Measurements from ENCODE around the gene FBN1.

FBN1 gene

GRCh38 chr15:48384616-48385015 is 260.9 kb downstream of the FBN1 start:
- ATAC-seq, result no peak
- TF ChIP-seq, protein P1, sequence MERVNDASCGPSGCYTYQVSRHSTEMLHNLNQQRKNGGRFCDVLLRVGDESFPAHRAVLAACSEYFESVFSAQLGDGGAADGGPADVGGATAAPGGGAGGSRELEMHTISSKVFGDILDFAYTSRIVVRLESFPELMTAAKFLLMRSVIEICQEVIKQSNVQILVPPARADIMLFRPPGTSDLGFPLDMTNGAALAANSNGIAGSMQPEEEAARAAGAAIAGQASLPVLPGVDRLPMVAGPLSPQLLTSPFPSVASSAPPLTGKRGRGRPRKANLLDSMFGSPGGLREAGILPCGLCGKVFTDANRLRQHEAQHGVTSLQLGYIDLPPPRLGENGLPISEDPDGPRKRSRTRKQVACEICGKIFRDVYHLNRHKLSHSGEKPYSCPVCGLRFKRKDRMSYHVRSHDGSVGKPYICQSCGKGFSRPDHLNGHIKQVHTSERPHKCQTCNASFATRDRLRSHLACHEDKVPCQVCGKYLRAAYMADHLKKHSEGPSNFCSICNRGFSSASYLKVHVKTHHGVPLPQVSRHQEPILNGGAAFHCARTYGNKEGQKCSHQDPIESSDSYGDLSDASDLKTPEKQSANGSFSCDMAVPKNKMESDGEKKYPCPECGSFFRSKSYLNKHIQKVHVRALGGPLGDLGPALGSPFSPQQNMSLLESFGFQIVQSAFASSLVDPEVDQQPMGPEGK (CRISPR knock-in tag; IDR thresholded peaks at IDR 0.05; ENCODE audit: borderline replicate concordance), result no peak
- no peak for TF ChIP-seq OSR1 (CRISPR knock-in tag; IDR thresholded peaks at IDR 0.05)
- TF ChIP-seq TSHZ2 (CRISPR knock-in tag; IDR thresholded peaks at IDR 0.05), result no peak
- TF ChIP-seq ZNF8 (CRISPR knock-in tag; IDR thresholded peaks at IDR 0.05), result no peak
- no peak for TF ChIP-seq RARB (CRISPR knock-in tag; IDR thresholded peaks at IDR 0.05)
- no peak for TF ChIP-seq ARNTL (CRISPR knock-in tag; IDR thresholded peaks at IDR 0.05; ENCODE audit: borderline replicate concordance, low read depth)
- TF ChIP-seq ZFP30 (CRISPR knock-in tag; IDR thresholded peaks at IDR 0.05), result no peak
- no peak for TF ChIP-seq CSDC2 (CRISPR knock-in tag; IDR thresholded peaks at IDR 0.05)
- no peak for TF ChIP-seq GLIS3 (CRISPR knock-in tag; IDR thresholded peaks at IDR 0.05)
- TF ChIP-seq ESRRG (CRISPR knock-in tag; IDR thresholded peaks at IDR 0.05), result no peak
- no peak for TF ChIP-seq TCF4 (CRISPR knock-in tag; IDR thresholded peaks at IDR 0.05; ENCODE audit: borderline replicate concordance)
- TF ChIP-seq, protein P2, sequence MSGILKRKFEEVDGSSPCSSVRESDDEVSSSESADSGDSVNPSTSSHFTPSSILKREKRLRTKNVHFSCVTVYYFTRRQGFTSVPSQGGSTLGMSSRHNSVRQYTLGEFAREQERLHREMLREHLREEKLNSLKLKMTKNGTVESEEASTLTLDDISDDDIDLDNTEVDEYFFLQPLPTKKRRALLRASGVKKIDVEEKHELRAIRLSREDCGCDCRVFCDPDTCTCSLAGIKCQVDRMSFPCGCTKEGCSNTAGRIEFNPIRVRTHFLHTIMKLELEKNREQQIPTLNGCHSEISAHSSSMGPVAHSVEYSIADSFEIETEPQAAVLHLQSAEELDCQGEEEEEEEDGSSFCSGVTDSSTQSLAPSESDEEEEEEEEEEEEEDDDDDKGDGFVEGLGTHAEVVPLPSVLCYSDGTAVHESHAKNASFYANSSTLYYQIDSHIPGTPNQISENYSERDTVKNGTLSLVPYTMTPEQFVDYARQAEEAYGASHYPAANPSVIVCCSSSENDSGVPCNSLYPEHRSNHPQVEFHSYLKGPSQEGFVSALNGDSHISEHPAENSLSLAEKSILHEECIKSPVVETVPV (CRISPR knock-in tag; IDR thresholded peaks at IDR 0.05), result no peak
- TF ChIP-seq SNAI2 (CRISPR knock-in tag; IDR thresholded peaks at IDR 0.05), result no peak
- TF ChIP-seq ZNF70 (CRISPR knock-in tag; IDR thresholded peaks at IDR 0.05), result no peak
- TF ChIP-seq ZNF565 (CRISPR knock-in tag; conservative IDR thresholded peaks at IDR 0.05; ENCODE audit: low read depth), result no peak
- no peak for TF ChIP-seq TOX (CRISPR knock-in tag; IDR thresholded peaks at IDR 0.05; ENCODE audit: borderline replicate concordance)
- TF ChIP-seq ISL1 (CRISPR knock-in tag; IDR thresholded peaks at IDR 0.05), result no peak
- no peak for TF ChIP-seq ZFP3 (CRISPR knock-in tag; IDR thresholded peaks at IDR 0.05)
- TF ChIP-seq ZC3H10 (CRISPR knock-in tag; IDR thresholded peaks at IDR 0.05), result no peak

- TF ChIP-seq TOX (CRISPR knock-in tag; IDR thresholded peaks at IDR 0.05; ENCODE audit: borderline replicate concordance), result no peak
- TF ChIP-seq ZFP30 (CRISPR knock-in tag; IDR thresholded peaks at IDR 0.05), result no peak
- TF ChIP-seq CSDC2 (CRISPR knock-in tag; IDR thresholded peaks at IDR 0.05), result no peak
- TF ChIP-seq, protein P3, sequence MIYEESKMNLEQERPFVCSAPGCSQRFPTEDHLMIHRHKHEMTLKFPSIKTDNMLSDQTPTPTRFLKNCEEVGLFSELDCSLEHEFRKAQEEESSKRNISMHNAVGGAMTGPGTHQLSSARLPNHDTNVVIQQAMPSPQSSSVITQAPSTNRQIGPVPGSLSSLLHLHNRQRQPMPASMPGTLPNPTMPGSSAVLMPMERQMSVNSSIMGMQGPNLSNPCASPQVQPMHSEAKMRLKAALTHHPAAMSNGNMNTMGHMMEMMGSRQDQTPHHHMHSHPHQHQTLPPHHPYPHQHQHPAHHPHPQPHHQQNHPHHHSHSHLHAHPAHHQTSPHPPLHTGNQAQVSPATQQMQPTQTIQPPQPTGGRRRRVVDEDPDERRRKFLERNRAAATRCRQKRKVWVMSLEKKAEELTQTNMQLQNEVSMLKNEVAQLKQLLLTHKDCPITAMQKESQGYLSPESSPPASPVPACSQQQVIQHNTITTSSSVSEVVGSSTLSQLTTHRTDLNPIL (CRISPR knock-in tag; IDR thresholded peaks at IDR 0.05; ENCODE audit: low read depth), result no peak
- TF ChIP-seq TSHZ2 (CRISPR knock-in tag; IDR thresholded peaks at IDR 0.05), result no peak
- TF ChIP-seq ARNTL (CRISPR knock-in tag; IDR thresholded peaks at IDR 0.05; ENCODE audit: borderline replicate concordance, low read depth), result no peak
- TF ChIP-seq ISL1 (CRISPR knock-in tag; IDR thresholded peaks at IDR 0.05), result no peak
- TF ChIP-seq POU6F1 (CRISPR knock-in tag; IDR thresholded peaks at IDR 0.05; ENCODE audit: borderline replicate concordance, low read depth), result no peak
- TF ChIP-seq BACH2 (CRISPR knock-in tag; IDR thresholded peaks at IDR 0.05; ENCODE audit: borderline replicate concordance), result no peak
- ATAC-seq, result no peak
Measured at GRCh38 chr15:48383031-48383430, 262.5 kb downstream of the FBN1 start.
